Fibroblast of lung (primary cell): Measurements from ENCODE around the gene MEGF6.

Experiments used
- CTCF ChIP-seq, 2 donors: IDR thresholded peaks in 1 of 2; conservative IDR thresholded peaks in 1 of 2; 1 replicate in 1 of 2; 2 replicates in 1 of 2; pipeline ENCODE4 v1.5.1; 2011 to 2012; ENCODE audit warnings: low read length in 2 of 2, control low read depth in 1 of 2, inconsistent platforms in 1 of 2, low read depth in 1 of 2, mild to moderate bottlenecking in 1 of 2
- EZH2 ChIP-seq: IDR thresholded peaks from 2 replicates; pipeline ENCODE4 v1.5.1; 2012; ENCODE audit warnings: low read length, control low read depth, mild to moderate bottlenecking; ENCODE audit errors: missing control alignments

DNA sequence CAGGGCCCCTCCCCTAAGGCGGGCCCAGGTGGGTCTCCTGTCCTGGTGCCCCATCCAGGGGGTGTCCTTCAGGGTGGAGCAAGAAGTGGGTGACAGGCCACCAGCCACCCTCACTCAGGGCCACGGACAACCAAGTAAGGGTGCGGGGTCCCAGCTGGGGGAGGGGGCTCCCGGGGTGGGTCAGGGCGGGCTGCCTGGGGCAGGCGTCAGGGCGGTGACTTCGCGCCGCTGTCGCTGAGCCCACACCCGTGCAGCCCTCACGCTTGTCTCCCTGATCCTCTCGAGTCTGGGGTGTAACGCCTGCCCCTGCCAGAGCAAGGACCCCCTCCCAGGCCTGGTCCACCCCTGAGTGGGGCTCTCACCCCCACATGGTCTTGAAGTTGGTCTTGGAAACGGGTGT is 134.6 kb downstream of the MEGF6 start:
- no peak for TF ChIP-seq CTCF (conservative IDR thresholded peaks at IDR 0.05 in 1 of 2, IDR thresholded peaks at IDR 0.05 in 1 of 2; ENCODE audit: low read depth in 1 of 2, low read length in 2 of 2)
- no peak for TF ChIP-seq EZH2
